Left kidney (tissue), 1 donor: Measurements from ENCODE around the gene MRPL27. TPM values are rescaled to one million over a fixed set of nuclear protein-coding genes. Genes with fewer than 3 reads are reported as not detected.

Source experiments
- polyA plus RNA-seq: library from polyadenylated mRNA; unstranded; fragments of 120-200 nt; gene quantifications from one replicate; pipeline ENCODE4 v1.2.1, GENCODE V29; 2013; ENCODE audit not compliant: insufficient read length

MRPL27 gene
- polyA plus RNA-seq, 1 donor = 68.6 TPM

Other genes starting within 250 kb of the MRPL27 start
- 16.1 TPM for gene SAMD14, start 243.0 kb downstream of the MRPL27 start, polyA plus RNA-seq
- gene PPP1R9B, start 222.5 kb downstream of the MRPL27 start, polyA plus RNA-seq = 45.1 TPM
- 0.80 TPM for gene SGCA, start 207.2 kb downstream of the MRPL27 start, polyA plus RNA-seq
- 397 TPM for gene COL1A1, start 171.6 kb downstream of the MRPL27 start, polyA plus RNA-seq
- gene TMEM92, start 98.7 kb downstream of the MRPL27 start, polyA plus RNA-seq = 2.2 TPM
- gene XYLT2, start 27.1 kb downstream of the MRPL27 start, polyA plus RNA-seq = 19.5 TPM
- gene EME1, start within 50 bp of the MRPL27 start, polyA plus RNA-seq = 14.0 TPM
- gene LRRC59, start 24.3 kb upstream of the MRPL27 start, polyA plus RNA-seq = 60.3 TPM
- gene ACSF2, start 53.0 kb upstream of the MRPL27 start, polyA plus RNA-seq = 122 TPM
- 4.0 TPM for gene CHAD, start 95.7 kb upstream of the MRPL27 start, polyA plus RNA-seq
- gene RSAD1, start 105.7 kb upstream of the MRPL27 start, polyA plus RNA-seq = 57.6 TPM
- gene MYCBPAP, start 135.3 kb upstream of the MRPL27 start, polyA plus RNA-seq = 3.0 TPM
- gene EPN3, start 159.6 kb upstream of the MRPL27 start, polyA plus RNA-seq = 9.5 TPM
- 34.9 TPM for gene SPATA20, start 174.0 kb upstream of the MRPL27 start, polyA plus RNA-seq
- gene CACNA1G, start 187.5 kb upstream of the MRPL27 start, polyA plus RNA-seq = 7.9 TPM